ENCODE results near the gene TCEAL8. TPM values are rescaled to one million over a fixed set of nuclear protein-coding genes. Genes with fewer than 3 reads are reported as not detected.
A peak's percentile ranks its signal among the peaks of the same experiment; 100 is the strongest.

TCEAL8 gene, protein sequence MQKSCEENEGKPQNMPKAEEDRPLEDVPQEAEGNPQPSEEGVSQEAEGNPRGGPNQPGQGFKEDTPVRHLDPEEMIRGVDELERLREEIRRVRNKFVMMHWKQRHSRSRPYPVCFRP
- 98.2 TPM for polyA plus RNA-seq (2013, experiment 1 of 2)
- 114 TPM for polyA plus RNA-seq (2013, experiment 2 of 2)

DNA sequence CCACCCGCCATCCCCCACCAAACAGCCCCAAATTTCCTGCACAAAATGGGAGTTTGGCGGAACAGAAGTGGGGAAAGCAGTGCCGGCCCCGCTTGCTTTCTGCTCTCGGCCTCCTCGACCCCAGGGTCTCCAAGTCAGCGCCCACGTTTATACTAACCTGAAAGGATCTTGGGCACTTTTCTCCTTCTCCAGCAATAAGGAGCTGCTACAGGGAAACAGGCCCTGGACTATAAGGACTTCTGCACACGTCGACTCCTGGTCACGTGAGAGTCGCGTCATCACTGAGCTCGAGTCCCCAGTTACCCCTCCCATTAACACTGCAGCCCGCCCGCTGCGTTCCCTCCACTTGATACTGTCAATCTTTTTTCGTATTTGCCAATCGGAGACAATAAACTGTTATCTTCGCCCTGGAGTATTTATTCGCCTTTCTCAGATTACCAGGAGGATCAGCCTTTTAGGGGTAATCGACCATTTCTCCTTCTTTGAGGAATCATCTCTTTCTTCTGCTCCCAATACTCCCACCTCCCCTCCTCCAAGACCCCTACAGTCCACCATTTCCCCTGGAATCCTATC is at the start of gene TCEAL8:
Gene TCEAL8 (minus strand): TSS at position 235 of the 573 bp plus-strand sequence. CDS start 1,176 bp downstream, outside the sequence.
- Histone ChIP-seq H3K4me1 (ENCODE audit: insufficient read depth, low read length) (peaks cover 14% of the 10 kb centered on the region), H3K27ac (ENCODE audit: low read depth, low read length) (peak within 1 kb of the TSS; percentile 97), H3K9me3 (ENCODE audit: insufficient read depth, low read depth, low read length) (no peaks in the 10 kb centered on the region), H3K36me3 (ENCODE audit: insufficient read depth, low read length) (peaks cover 17% of the 10 kb centered on the region), H3K9ac (ENCODE audit: low read depth, low read length) (peak within 1 kb of the TSS; percentile 94), H3K27me3 (ENCODE audit: insufficient read depth, low read length) (no peaks in the 10 kb centered on the region), H3K4me3 (ENCODE audit: low read length) (peak within 1 kb of the TSS; percentile 94)
- under 1% methylated on average over 22 of the region's 22 CpGs for WGBS

DNA sequence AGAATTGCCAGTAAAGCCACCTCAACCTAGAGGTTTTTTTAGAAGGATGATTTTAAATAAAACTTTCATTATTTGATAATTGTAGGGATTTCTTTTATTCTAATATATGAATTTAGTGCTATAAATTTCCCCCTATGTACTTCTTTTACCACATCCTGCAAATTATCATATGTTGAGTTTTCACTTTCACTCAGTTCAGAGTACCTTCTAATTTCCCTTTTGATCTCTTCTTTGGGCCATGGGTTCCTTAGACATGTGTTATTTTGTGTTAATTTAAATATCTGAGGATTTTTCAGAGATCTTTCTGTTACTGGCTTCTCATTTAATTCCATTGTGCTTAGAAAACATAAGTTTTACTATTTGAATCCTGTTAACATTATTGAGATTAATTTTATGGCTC is 49.8 kb upstream of the TCEAL8 start:
- no peak overlapping the region for H3K27ac ChIP-seq (ENCODE audit: low read depth, low read length)
- no peaks in the 10 kb centered on the region for H3K9me3 ChIP-seq (ENCODE audit: insufficient read depth, low read depth, low read length)
- H3K36me3 ChIP-seq (ENCODE audit: insufficient read depth, low read length), result no peaks in the 10 kb centered on the region
- H3K27me3 ChIP-seq (ENCODE audit: insufficient read depth, low read length), result no peaks in the 10 kb centered on the region
- H3K9ac ChIP-seq (ENCODE audit: low read depth, low read length), result no peak overlapping the region
- no peak overlapping the region for H3K4me3 ChIP-seq (ENCODE audit: low read length)
- no peaks in the 10 kb centered on the region for H3K4me1 ChIP-seq (ENCODE audit: insufficient read depth, low read length)

- Histone ChIP-seq H3K27ac (ENCODE audit: low read depth, low read length) (no peak overlapping the region), H3K36me3 (ENCODE audit: insufficient read depth, low read length) (no peaks in the 10 kb centered on the region), H3K4me3 (ENCODE audit: low read length) (no peak overlapping the region), H3K9ac (ENCODE audit: low read depth, low read length) (no peak overlapping the region), H3K4me1 (ENCODE audit: insufficient read depth, low read length) (peaks cover 12% of the 10 kb centered on the region; the same call in 1 of the 2 replicates), H3K9me3 (ENCODE audit: insufficient read depth, low read depth, low read length) (no peaks in the 10 kb centered on the region), H3K27me3 (ENCODE audit: insufficient read depth, low read length) (peaks cover 5% of the 10 kb centered on the region; the same call in 1 of the 2 replicates)
- 100% methylated on average over 2 of the region's 2 CpGs for WGBS
Observed at GRCh38 chrX:103293118-103293517, 38.2 kb upstream of the TCEAL8 start.

GRCh38 chrX:103279624-103280023 is 24.7 kb upstream of the TCEAL8 start:
- H3K9me3 ChIP-seq (ENCODE audit: insufficient read depth, low read depth, low read length), result no peaks in the 10 kb centered on the region
- no peaks in the 10 kb centered on the region for H3K27me3 ChIP-seq (ENCODE audit: insufficient read depth, low read length)
- no peak overlapping the region for H3K9ac ChIP-seq (ENCODE audit: low read depth, low read length)
- no peaks in the 10 kb centered on the region for H3K4me1 ChIP-seq (ENCODE audit: insufficient read depth, low read length)
- WGBS, result no CpG with 5 or more reads among the region's 1 CpG
- no peaks in the 10 kb centered on the region for H3K36me3 ChIP-seq (ENCODE audit: insufficient read depth, low read length)
- H3K4me3 ChIP-seq (ENCODE audit: low read length), result no peak overlapping the region
- H3K27ac ChIP-seq (ENCODE audit: low read depth, low read length), result no peak overlapping the region

- no peaks in the 10 kb centered on the region for H3K4me1 ChIP-seq (ENCODE audit: insufficient read depth, low read length)
- no peaks in the 10 kb centered on the region for H3K36me3 ChIP-seq (ENCODE audit: insufficient read depth, low read length)
- H3K9me3 ChIP-seq (ENCODE audit: insufficient read depth, low read depth, low read length), result no peaks in the 10 kb centered on the region
- H3K27ac ChIP-seq (ENCODE audit: low read depth, low read length), result no peak within 1 kb of the TSS
- H3K9ac ChIP-seq (ENCODE audit: low read depth, low read length), result no peak within 1 kb of the TSS
- H3K4me3 ChIP-seq (ENCODE audit: low read length), result no peak within 1 kb of the TSS
- WGBS, result 90% methylated on average over 17 of the region's 17 CpGs
- H3K27me3 ChIP-seq (ENCODE audit: insufficient read depth, low read length), result no peaks in the 10 kb centered on the region
Observed at GRCh38 chrX:103276581-103277002, 21.6 kb upstream of the TCEAL8 start, which contains the start of gene TCEAL5. Gene TCEAL5, minus strand, starts transcription at chrX:103276750. Its CDS starts 2,187 bp downstream, at chrX:103274563.

- Histone ChIP-seq H3K27ac (ENCODE audit: low read depth, low read length) (no peak overlapping the region), H3K9me3 (ENCODE audit: insufficient read depth, low read depth, low read length) (no peaks in the 10 kb centered on the region), H3K9ac (ENCODE audit: low read depth, low read length) (no peak overlapping the region), H3K36me3 (ENCODE audit: insufficient read depth, low read length) (no peaks in the 10 kb centered on the region), H3K27me3 (ENCODE audit: insufficient read depth, low read length) (no peaks in the 10 kb centered on the region), H3K4me1 (ENCODE audit: insufficient read depth, low read length) (no peaks in the 10 kb centered on the region), H3K4me3 (ENCODE audit: low read length) (no peak overlapping the region)
- WGBS, result 86% methylated on average over 21 of the region's 23 CpGs
Observed at GRCh38 chrX:103275947-103276567, 21.1 kb upstream of the TCEAL8 start.

DNA sequence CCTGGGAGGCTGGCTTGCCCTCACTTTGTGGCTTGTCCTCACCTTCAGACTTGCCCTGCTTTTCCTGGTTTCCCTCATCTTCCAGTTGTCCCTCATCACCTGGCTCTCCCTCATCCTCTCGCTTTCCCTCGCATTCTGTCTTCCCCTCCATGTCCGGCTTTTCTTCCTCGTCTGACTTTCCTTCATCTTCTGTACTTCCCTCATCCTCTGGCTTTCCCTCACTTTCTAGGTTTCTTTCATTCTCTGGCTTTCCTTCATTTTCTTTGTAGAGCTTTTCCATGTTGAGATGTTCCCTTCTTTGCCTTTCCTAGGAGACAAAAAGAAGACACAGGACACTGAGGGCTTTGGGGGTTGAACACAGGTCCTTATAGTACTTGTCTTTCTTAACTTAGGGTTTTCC is 19.3 kb upstream of the TCEAL8 start:
- H3K36me3 ChIP-seq (ENCODE audit: insufficient read depth, low read length), result no peaks in the 10 kb centered on the region
- 97% methylated on average over 4 of the region's 4 CpGs for WGBS
- no peak overlapping the region for H3K27ac ChIP-seq (ENCODE audit: low read depth, low read length)
- H3K9ac ChIP-seq (ENCODE audit: low read depth, low read length), result no peak overlapping the region
- no peaks in the 10 kb centered on the region for H3K9me3 ChIP-seq (ENCODE audit: insufficient read depth, low read depth, low read length)
- no peaks in the 10 kb centered on the region for H3K4me1 ChIP-seq (ENCODE audit: insufficient read depth, low read length)
- H3K27me3 ChIP-seq (ENCODE audit: insufficient read depth, low read length), result no peaks in the 10 kb centered on the region
- H3K4me3 ChIP-seq (ENCODE audit: low read length), result no peak overlapping the region

- Histone ChIP-seq H3K27me3 (ENCODE audit: insufficient read depth, low read length) (no peaks in the 10 kb centered on the region), H3K27ac (ENCODE audit: low read depth, low read length) (no peak overlapping the region), H3K4me3 (ENCODE audit: low read length) (no peak overlapping the region), H3K36me3 (ENCODE audit: insufficient read depth, low read length) (peaks cover 4% of the 10 kb centered on the region), H3K9me3 (ENCODE audit: insufficient read depth, low read depth, low read length) (no peaks in the 10 kb centered on the region), H3K4me1 (ENCODE audit: insufficient read depth, low read length) (peaks cover 9% of the 10 kb centered on the region), H3K9ac (ENCODE audit: low read depth, low read length) (no peak overlapping the region)
Observed at GRCh38 chrX:103258275-103258674, 3.3 kb upstream of the TCEAL8 start.

DNA sequence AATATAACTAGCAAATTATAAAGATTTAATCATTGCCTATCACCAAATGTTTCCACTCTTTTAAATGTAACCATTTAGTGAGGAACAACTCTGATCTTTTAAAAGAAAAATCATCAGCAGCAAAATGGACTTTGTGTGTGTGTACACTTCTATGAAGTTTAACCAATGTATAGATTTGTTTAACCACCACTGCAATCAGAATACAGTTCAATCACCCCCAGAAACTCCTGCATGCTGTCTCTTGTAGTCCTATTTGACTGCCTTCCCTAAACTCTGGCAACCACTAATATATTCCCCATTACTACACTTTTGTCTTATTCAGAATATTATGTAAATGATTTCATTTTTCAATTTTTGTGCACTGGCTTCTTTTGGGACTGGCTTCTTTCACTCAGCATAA is 1.7 kb upstream of the TCEAL8 start:
- H3K4me3 ChIP-seq (ENCODE audit: low read length), result no peak overlapping the region
- peaks cover 17% of the 10 kb centered on the region for H3K36me3 ChIP-seq (ENCODE audit: insufficient read depth, low read length)
- no peaks in the 10 kb centered on the region for H3K27me3 ChIP-seq (ENCODE audit: insufficient read depth, low read length)
- no peak overlapping the region for H3K27ac ChIP-seq (ENCODE audit: low read depth, low read length)
- H3K4me1 ChIP-seq (ENCODE audit: insufficient read depth, low read length), result peaks cover 14% of the 10 kb centered on the region
- no peaks in the 10 kb centered on the region for H3K9me3 ChIP-seq (ENCODE audit: insufficient read depth, low read depth, low read length)
- H3K9ac ChIP-seq (ENCODE audit: low read depth, low read length), result no peak overlapping the region

GRCh38 chrX:103254171-103254824 is 657 bp downstream of the TCEAL8 start:
- Histone ChIP-seq H3K27ac (ENCODE audit: low read depth, low read length) (peak overlapping the region; percentile 97), H3K4me3 (ENCODE audit: low read length) (peak overlapping the region; percentile 94)
- under 1% methylated on average over 19 of the region's 22 CpGs for WGBS

GRCh38 chrX:103253608-103254007 is 1.3 kb downstream of the TCEAL8 start:
- peak overlapping the region; percentile 97; the same call in 1 of the 2 replicates for H3K27ac ChIP-seq (ENCODE audit: low read depth, low read length)
- no peaks in the 10 kb centered on the region for H3K27me3 ChIP-seq (ENCODE audit: insufficient read depth, low read length)
- H3K4me3 ChIP-seq (ENCODE audit: low read length), result peak overlapping the region; percentile 94
- peak overlapping the region; percentile 94; the same call in 1 of the 2 replicates for H3K9ac ChIP-seq (ENCODE audit: low read depth, low read length)
- WGBS, result 40% methylated on average over 7 of the region's 8 CpGs
- no peaks in the 10 kb centered on the region for H3K9me3 ChIP-seq (ENCODE audit: insufficient read depth, low read depth, low read length)
- peaks cover 17% of the 10 kb centered on the region for H3K36me3 ChIP-seq (ENCODE audit: insufficient read depth, low read length)
- peaks cover 14% of the 10 kb centered on the region for H3K4me1 ChIP-seq (ENCODE audit: insufficient read depth, low read length)

More at GRCh38 chrX:103254171-103254824, 657 bp downstream of the TCEAL8 start:
- Histone ChIP-seq H3K9me3 (ENCODE audit: insufficient read depth, low read depth, low read length) (no peaks in the 10 kb centered on the region), H3K4me1 (ENCODE audit: insufficient read depth, low read length) (peaks cover 14% of the 10 kb centered on the region), H3K9ac (ENCODE audit: low read depth, low read length) (peak overlapping the region; percentile 94), H3K27me3 (ENCODE audit: insufficient read depth, low read length) (no peaks in the 10 kb centered on the region), H3K36me3 (ENCODE audit: insufficient read depth, low read length) (peaks cover 17% of the 10 kb centered on the region)

Data from HUES64 (cell line).